ENCODE measurements around the gene PLXNA2.

DNA sequence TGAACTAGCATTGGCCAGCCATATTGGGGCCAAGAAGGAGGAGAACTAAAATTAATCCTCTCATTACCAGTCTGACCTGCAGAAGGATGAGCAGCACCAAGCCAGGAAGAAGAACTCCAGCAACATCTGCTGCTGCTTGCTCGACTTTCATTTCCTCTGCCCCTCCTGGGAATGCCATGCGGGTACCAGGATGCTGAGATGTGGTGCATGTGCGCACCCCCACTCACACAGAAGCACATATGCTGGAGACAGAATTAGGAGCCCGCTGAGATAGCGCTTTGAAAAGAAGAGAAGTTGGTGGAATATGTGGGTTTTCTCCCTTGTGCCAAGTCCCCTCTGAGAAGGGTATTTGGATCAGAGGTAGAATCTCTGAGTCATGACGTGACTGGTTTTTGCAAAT, 70.4 kb downstream of the PLXNA2 start:
- TF ChIP-seq, protein P1, sequence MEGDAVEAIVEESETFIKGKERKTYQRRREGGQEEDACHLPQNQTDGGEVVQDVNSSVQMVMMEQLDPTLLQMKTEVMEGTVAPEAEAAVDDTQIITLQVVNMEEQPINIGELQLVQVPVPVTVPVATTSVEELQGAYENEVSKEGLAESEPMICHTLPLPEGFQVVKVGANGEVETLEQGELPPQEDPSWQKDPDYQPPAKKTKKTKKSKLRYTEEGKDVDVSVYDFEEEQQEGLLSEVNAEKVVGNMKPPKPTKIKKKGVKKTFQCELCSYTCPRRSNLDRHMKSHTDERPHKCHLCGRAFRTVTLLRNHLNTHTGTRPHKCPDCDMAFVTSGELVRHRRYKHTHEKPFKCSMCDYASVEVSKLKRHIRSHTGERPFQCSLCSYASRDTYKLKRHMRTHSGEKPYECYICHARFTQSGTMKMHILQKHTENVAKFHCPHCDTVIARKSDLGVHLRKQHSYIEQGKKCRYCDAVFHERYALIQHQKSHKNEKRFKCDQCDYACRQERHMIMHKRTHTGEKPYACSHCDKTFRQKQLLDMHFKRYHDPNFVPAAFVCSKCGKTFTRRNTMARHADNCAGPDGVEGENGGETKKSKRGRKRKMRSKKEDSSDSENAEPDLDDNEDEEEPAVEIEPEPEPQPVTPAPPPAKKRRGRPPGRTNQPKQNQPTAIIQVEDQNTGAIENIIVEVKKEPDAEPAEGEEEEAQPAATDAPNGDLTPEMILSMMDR (IDR thresholded peaks at IDR 0.05) = no peak
- TF ChIP-seq POLR2A (IDR thresholded peaks at IDR 0.05) = no peak

Measured in esophagus squamous epithelium (tissue), 4 donors.